ENCODE data around the gene TMEM272.

DNA sequence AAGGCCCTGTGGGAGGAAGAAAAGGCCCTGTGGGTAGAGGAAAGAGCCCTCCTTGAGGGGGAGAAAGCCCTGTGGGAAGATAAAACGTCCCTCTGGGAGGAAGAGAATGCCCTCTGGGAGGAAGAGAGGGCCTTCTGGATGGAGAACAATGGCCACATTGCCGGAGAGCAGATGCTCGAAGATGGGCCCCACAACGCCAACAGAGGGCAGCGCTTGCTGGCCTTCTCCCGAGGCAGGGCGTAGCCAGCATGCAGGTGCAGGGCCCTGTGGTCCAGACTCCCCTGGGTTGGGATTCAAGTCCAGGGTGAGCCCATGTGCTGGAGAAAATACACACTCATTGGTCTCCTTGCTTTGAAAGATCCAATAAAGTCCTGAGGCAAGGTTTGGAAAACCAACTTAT, 20.9 kb upstream of the TMEM272 start:
- TF ChIP-seq, protein P1, sequence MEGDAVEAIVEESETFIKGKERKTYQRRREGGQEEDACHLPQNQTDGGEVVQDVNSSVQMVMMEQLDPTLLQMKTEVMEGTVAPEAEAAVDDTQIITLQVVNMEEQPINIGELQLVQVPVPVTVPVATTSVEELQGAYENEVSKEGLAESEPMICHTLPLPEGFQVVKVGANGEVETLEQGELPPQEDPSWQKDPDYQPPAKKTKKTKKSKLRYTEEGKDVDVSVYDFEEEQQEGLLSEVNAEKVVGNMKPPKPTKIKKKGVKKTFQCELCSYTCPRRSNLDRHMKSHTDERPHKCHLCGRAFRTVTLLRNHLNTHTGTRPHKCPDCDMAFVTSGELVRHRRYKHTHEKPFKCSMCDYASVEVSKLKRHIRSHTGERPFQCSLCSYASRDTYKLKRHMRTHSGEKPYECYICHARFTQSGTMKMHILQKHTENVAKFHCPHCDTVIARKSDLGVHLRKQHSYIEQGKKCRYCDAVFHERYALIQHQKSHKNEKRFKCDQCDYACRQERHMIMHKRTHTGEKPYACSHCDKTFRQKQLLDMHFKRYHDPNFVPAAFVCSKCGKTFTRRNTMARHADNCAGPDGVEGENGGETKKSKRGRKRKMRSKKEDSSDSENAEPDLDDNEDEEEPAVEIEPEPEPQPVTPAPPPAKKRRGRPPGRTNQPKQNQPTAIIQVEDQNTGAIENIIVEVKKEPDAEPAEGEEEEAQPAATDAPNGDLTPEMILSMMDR (IDR thresholded peaks at IDR 0.05): no peak
- no peak for TF ChIP-seq RCOR1 (IDR thresholded peaks at IDR 0.05; ENCODE audit: low read length)
- TF ChIP-seq TCF12 (IDR thresholded peaks at IDR 0.05): no peak
- TF ChIP-seq ZBTB33 (IDR thresholded peaks at IDR 0.05; ENCODE audit: borderline replicate concordance, low read depth): no peak
- TF ChIP-seq EZH2phosphoT487 (IDR thresholded peaks at IDR 0.05; ENCODE audit: borderline replicate concordance, low read depth): no peak
- no peak for TF ChIP-seq MEF2A (IDR thresholded peaks at IDR 0.05; ENCODE audit: borderline replicate concordance, low read depth)
- TF ChIP-seq EP300 (IDR thresholded peaks at IDR 0.05; ENCODE audit: borderline replicate concordance in 1 of 2, low read depth in 1 of 2, low read length in 1 of 2): no peak
- TF ChIP-seq POLR2AphosphoS5 (IDR thresholded peaks at IDR 0.05; ENCODE audit: low read depth, low read length): no peak
- no peak for TF ChIP-seq CHD2 (IDR thresholded peaks at IDR 0.05; ENCODE audit: low read length, partially characterized antibody)
- no peak for TF ChIP-seq FOXM1 (IDR thresholded peaks at IDR 0.05; ENCODE audit: low read depth)
- TF ChIP-seq REST (IDR thresholded peaks at IDR 0.05; ENCODE audit: low read depth, low read length): no peak
- TF ChIP-seq TAF1 (IDR thresholded peaks at IDR 0.05; ENCODE audit: borderline replicate concordance, low read depth, low read length): no peak
- no peak for TF ChIP-seq JUND (IDR thresholded peaks at IDR 0.05)
- TF ChIP-seq ELF1 (IDR thresholded peaks at IDR 0.05): no peak

All from SK-N-SH (cell line).